ENCODE results near the gene CAMKMT. TPM values are rescaled to one million over a fixed set of nuclear protein-coding genes. Genes with fewer than 3 reads are reported as not detected.

CAMKMT gene
- total RNA-seq, 1 donor from 2014 or later, result 5.8 TPM

DNA sequence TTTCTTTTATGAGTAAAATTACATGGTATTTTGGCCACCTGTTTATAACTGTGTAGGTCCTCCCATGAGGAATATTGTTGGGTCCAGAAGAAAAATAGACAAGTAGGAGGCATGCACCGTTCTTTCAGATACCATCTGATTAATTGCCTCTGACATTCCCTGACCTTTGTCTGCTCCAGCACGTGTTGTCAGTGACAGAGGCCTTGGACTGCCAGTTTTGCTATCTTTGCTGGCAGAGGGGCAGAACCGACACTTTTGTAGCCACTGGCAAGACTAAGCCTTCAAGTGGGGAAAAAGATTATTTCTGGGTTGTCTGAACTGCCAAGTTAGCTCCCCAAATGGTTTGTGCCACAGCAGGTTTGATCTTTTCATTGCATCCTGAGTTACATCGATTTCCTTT, 276.9 kb downstream of the CAMKMT start:
- no peak overlapping the region for H3K4me3 ChIP-seq (ENCODE audit: low read depth, low read length)
- TF ChIP-seq, protein P1, sequence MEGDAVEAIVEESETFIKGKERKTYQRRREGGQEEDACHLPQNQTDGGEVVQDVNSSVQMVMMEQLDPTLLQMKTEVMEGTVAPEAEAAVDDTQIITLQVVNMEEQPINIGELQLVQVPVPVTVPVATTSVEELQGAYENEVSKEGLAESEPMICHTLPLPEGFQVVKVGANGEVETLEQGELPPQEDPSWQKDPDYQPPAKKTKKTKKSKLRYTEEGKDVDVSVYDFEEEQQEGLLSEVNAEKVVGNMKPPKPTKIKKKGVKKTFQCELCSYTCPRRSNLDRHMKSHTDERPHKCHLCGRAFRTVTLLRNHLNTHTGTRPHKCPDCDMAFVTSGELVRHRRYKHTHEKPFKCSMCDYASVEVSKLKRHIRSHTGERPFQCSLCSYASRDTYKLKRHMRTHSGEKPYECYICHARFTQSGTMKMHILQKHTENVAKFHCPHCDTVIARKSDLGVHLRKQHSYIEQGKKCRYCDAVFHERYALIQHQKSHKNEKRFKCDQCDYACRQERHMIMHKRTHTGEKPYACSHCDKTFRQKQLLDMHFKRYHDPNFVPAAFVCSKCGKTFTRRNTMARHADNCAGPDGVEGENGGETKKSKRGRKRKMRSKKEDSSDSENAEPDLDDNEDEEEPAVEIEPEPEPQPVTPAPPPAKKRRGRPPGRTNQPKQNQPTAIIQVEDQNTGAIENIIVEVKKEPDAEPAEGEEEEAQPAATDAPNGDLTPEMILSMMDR (IDR thresholded peaks at IDR 0.05; ENCODE audit: insufficient read depth, low read length, poor library complexity, severe bottlenecking), result no peak
- DNase-seq (ENCODE audit: low read depth), result no peak
- H3K27me3 ChIP-seq (ENCODE audit: control insufficient read depth, insufficient read depth, low read length), result no peaks in the 10 kb centered on the region
- H3K36me3 ChIP-seq (ENCODE audit: control insufficient read depth, insufficient read depth, low read length), result no peaks in the 10 kb centered on the region

DNA sequence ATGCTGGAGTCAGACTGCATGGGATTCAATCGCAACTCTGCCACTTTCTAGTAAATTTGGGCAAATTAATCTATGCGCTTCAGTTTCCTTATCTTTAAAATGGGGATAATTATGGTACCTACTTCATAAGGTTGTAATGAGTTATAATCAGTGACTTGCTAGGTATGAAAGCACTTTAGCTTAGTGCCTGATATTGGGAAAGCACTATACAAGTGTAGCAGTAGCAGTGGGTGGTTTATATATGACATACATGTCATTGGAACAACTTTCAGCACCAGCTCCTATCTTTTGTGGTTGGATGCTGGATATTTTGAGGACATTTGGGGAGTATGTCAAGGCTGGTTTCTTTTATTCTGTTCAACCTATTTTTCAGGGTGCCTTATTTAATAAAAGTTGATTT, 277.7 kb downstream of the CAMKMT start:
- no peak for DNase-seq (ENCODE audit: low read depth)
- TF ChIP-seq, protein P1 (IDR thresholded peaks at IDR 0.05; ENCODE audit: insufficient read depth, low read length, poor library complexity, severe bottlenecking), result no peak
- no peaks in the 10 kb centered on the region for H3K36me3 ChIP-seq (ENCODE audit: control insufficient read depth, insufficient read depth, low read length)
- H3K27me3 ChIP-seq (ENCODE audit: control insufficient read depth, insufficient read depth, low read length), result no peaks in the 10 kb centered on the region
- H3K4me3 ChIP-seq (ENCODE audit: low read depth, low read length), result no peak overlapping the region

DNA sequence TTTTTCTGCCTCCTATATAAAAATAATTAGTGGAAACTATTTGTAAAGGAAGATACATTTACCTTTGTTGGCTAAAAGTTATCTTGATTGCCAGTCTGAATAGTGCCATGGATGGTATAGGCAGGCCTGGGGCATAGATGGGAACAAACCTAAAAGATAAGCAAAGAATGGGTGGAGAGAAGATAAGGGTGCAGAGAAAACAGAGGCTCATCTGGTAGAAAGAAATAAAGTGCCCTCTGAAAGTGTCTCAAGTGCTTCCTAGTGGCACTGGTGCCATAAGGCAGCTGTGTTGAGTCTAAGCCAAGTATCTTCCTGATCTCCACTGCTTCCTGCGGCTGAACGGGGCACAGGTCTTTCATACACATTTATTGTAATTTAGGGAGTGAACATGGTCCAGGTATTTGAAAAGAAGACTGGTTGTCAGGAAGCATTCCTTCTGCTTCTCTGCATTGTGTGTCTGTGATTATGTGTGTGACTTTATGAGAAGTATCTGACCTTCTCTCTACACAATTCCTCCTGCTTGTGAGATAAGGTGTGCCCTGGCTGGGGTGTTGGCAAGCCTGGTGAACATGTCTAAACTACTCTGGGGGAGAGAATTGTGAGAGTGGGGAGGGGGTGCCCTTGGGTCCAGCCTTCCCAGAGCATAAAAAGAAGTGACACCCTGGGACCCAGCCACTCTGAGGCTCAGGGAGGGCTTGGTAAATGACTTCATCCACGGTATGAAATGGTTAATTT, 280.5 kb downstream of the CAMKMT start:
- Histone ChIP-seq H3K4me3 (ENCODE audit: low read depth, low read length) (no peak overlapping the region), H3K27me3 (ENCODE audit: control insufficient read depth, insufficient read depth, low read length) (no peaks in the 10 kb centered on the region), H3K36me3 (ENCODE audit: control insufficient read depth, insufficient read depth, low read length) (no peaks in the 10 kb centered on the region)
- TF ChIP-seq, protein P1 (IDR thresholded peaks at IDR 0.05; ENCODE audit: insufficient read depth, low read length, poor library complexity, severe bottlenecking), result no peak
- no peak for DNase-seq (ENCODE audit: low read depth)

DNA sequence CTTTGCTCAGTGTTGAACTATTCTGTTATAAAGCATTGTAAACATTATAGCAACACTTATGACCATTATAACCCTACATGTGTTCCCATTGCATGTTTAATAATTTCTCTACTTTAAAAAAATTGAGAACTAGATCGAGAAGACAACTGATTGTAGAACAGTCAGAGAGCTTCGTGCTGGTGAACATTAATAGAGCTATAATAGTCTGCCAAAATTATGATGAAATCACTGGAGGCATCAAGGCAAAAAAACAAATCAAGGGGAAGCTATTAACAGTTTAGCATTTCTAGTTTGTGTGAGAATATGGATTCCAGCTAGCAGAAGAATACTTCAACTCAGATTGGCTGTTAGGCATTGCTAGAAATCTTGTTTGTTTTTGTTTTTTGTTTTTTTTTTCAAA, 284.2 kb downstream of the CAMKMT start:
- no peaks in the 10 kb centered on the region for H3K27me3 ChIP-seq (ENCODE audit: control insufficient read depth, insufficient read depth, low read length)
- TF ChIP-seq, protein P1 (IDR thresholded peaks at IDR 0.05; ENCODE audit: insufficient read depth, low read length, poor library complexity, severe bottlenecking), result no peak
- no peak for DNase-seq (ENCODE audit: low read depth)
- H3K36me3 ChIP-seq (ENCODE audit: control insufficient read depth, insufficient read depth, low read length), result no peaks in the 10 kb centered on the region
- H3K4me3 ChIP-seq (ENCODE audit: low read depth, low read length), result no peak overlapping the region

DNA sequence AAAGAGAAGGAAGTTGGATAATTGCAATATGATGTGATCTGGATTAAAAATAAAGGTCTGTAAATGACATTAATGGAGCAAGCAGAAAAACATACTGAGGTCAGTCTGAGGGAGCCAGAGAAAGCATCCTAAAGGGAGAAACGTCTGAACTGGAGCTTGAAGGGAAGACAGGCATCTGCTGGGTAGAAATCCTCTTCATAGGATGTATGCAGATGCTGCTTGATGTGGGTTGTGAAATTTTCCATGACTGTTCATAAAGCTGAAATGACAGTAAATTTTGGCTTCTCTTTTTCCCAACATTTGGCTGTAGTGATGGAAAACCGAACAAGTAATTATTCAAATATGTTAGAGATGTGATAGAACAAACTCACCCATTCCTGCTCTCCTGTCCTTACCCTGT, 287.6 kb downstream of the CAMKMT start:
- Histone ChIP-seq H3K4me3 (ENCODE audit: low read depth, low read length) (no peak overlapping the region), H3K36me3 (ENCODE audit: control insufficient read depth, insufficient read depth, low read length) (no peaks in the 10 kb centered on the region), H3K27me3 (ENCODE audit: control insufficient read depth, insufficient read depth, low read length) (no peaks in the 10 kb centered on the region)
- no peak for DNase-seq (ENCODE audit: low read depth)
- TF ChIP-seq, protein P1 (IDR thresholded peaks at IDR 0.05; ENCODE audit: insufficient read depth, low read length, poor library complexity, severe bottlenecking), result no peak

DNA sequence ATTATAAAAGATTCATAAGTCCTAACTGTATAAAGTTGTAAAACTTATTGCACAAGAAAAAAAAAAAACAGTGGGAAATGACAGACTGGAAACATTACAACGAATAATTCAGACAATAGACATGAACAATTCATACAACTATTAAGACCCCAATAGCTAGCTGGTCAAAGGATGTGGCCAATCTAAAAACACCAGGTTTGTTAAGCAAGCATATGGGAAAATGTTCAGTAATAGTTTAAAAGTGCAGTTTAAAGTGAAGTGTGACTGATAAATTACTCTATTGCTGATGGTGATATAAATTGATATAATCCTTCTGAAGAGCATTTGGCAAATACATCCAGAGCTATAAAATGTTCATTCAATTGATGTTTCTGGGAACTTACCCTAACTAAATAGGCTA, 289.0 kb downstream of the CAMKMT start:
- no peak overlapping the region for H3K4me3 ChIP-seq (ENCODE audit: low read depth, low read length)
- H3K36me3 ChIP-seq (ENCODE audit: control insufficient read depth, insufficient read depth, low read length), result no peaks in the 10 kb centered on the region
- TF ChIP-seq, protein P1 (IDR thresholded peaks at IDR 0.05; ENCODE audit: insufficient read depth, low read length, poor library complexity, severe bottlenecking), result no peak
- DNase-seq (ENCODE audit: low read depth), result no peak
- no peaks in the 10 kb centered on the region for H3K27me3 ChIP-seq (ENCODE audit: control insufficient read depth, insufficient read depth, low read length)

Data from kidney epithelial cell (primary cell).